GM19395 (cell line): ENCODE results near the gene UTY.

ENCODE experiments used
- ATAC-seq: cut with Tn5 transposase; IDR thresholded peaks from one replicate; pipeline ENCODE4 v1.9.1; 2021; ENCODE audit warnings: mild to moderate bottlenecking, moderate library complexity; ENCODE audit not compliant: unreplicated experiment

The UTY gene

DNA sequence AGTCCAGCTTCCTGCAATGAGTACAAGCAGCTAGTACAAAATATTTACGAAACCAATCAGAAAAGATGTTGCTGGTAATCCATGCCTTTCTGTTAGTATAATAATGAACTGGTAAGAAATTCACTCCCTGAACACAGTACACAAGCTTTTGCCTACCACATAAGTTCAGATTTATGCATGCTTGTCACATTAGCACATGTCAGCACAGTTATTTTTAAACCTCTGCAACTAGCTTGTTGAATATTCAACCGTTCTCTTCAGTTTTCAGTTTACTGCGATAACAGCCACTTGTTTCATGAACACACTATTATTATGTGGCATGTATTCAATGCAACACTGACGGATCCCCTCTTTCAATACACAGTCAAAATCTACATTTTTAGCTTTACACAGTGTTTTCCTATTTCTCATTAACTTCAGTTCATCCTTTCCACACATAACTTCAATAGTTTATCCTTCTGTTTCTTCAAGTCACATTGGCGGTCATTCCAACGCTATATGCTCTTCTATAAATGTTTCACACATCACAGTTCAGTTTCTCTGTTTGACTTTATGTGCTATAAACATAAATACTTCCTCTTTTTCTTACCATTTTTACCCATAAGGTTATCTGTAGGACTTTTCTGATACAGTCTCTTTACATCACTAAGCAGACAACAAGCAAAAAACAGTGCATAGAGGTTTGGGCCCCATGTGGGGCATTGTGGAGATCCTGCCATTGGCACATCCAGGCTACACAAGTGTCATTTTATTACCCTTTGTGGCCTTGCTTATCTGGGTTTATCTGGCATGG, 62.8 kb downstream of the UTY start:
- no peak for ATAC-seq

DNA sequence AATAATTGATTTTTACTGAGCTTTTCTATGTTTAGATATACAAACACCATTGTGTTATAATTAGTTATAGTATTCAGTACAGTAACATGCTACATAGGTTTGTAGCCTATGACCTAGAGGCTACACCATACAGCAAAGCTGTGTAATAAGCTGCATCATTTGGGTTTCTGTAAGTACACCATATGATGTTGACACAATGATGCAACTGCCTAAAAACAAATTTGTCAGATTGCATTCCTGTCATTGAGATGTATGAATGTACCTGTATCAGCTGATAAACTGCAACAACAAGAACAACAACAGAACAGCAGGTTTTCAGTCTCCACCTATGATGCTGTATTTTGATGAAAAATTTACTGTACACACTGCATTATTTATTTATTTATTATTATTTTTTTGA, 64.3 kb downstream of the UTY start:
- ATAC-seq, result no peak

DNA sequence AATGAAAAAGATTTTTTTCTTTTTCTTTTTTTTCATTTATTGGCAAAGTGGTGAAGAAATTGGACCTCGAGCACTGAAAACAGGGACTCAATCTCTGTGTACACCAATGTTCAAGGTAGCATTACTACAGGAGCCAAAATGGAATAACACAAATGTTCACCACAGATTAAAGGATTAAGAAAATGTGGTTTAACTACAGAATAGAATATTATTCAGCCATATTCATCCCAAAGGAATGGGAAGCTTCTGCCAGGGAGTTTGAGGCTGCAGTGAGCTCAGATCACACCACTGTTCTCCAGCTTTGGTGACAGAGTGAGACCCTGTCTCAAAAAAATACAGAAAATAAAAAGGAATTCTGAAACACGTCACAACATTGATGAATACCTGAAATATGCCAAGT, 81.0 kb downstream of the UTY start:
- ATAC-seq, result no peak

DNA sequence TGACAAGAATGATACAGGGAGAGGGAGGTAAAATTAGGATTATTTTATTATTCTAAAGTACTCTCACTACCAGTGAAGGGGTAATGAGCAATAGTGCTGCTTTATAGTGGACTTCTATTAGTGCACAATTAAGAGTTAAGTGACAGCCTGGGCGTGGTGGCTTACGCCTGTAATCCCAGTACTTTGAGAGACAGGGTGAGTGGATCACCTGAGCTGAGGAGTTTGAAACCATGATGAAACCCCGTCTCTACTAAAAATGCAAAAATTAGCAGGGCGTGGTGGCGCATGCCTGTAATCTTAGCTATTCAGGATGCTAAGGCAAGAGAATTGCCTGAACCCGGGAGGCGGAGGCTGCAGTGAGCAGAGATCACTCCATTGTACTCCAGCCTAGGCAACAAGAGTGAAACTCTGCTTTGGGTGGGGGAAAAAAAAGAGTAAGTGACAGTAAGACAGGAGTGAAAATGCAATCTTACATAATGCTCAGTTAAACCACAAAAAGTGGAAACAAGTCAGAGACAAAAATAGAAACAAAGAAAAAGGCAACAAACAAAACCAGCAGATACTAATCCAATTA, 98.6 kb downstream of the UTY start:
- no peak for ATAC-seq

- ATAC-seq, result no peak
These were observed 108.7 kb downstream of the UTY start for GRCh38 chrY:13370868-13371800.

DNA sequence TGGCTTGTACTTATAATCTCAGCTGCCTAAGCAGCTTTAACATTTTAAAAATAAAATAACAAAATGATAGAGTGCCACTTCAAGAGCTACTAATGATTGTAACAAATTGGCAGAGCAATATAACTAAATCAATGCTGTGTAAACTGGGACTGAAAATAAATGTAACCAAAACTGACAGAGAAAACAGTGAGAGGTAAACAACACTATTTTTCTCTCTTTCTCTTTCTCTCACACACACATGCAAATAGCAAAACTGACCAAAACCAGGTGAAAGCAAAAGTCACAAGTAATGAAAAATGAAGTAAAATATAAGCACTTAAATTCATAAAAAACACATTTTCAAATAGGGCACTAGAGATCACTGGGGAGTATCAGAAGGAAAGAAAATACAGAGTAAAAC, 109.6 kb downstream of the UTY start:
- no peak for ATAC-seq

GRCh38 chrY:13368513-13368845, 111.4 kb downstream of the UTY start:
- no peak for ATAC-seq

DNA sequence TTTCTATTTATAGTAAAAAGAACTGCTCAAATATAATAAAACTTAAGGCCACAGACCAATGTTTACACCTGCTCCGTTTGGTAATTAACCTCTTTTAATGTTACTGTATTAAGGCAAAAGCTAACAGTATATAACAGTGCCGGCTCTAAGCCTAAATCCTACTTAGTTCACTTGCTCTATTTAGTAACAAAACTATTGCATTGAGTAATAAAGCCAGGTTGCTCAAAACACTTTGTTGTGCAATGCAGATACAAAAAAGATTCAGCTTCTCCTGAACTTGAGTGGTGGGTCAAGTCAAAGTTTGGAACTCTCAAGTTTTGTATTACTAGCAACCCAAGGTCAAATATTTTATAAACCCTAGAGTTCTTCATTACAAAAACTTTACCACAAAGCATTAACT, 116.2 kb downstream of the UTY start:
- no peak for ATAC-seq

GRCh38 chrY:13362662-13363061, 117.2 kb downstream of the UTY start:
- no peak for ATAC-seq

DNA sequence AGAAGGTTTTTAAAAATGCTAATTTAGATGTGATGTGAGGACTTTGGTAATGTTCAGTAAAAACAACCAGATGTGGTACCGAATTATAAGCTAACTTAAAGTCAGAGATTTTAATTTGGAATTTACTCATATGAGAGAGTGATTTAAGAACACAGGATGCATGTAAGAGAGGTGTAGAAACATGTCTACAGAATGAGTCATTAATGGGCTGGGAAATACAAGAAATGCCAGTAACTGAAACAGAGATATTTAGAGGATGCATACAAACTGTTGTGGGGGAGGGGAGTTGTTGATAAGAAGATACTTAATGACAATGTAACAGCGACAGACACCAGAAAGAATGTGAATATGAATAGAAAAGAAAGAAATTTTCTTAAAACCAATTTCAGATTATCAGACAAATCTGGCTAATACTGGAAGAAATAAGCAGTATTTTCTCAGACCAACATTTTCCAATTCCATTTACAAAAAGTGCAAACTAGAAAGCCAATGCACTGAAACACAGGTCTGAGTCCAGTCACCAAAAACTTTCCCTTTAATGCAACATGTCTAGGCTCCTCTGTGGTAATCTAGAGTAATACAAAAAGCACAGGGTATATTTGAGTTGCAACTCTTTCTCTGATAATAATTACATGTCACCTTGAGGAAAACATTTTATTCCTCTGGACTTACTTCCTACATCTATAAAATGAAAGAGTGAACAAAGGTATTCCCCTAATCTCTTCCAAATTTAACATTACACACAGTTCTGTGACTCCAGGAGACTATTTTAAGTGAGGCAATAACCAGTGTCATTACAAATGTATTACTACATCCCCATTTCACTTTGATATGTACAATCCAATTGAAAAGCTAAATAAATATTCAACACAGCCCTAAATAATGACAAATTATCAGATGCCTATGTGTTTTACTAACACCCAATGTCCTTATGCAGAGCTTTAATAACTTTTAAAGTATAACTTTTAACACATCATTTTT, 117.9 kb downstream of the UTY start:
- no peak for ATAC-seq

GRCh38 chrY:13351443-13351842, 128.4 kb downstream of the UTY start:
- ATAC-seq, result no peak

DNA sequence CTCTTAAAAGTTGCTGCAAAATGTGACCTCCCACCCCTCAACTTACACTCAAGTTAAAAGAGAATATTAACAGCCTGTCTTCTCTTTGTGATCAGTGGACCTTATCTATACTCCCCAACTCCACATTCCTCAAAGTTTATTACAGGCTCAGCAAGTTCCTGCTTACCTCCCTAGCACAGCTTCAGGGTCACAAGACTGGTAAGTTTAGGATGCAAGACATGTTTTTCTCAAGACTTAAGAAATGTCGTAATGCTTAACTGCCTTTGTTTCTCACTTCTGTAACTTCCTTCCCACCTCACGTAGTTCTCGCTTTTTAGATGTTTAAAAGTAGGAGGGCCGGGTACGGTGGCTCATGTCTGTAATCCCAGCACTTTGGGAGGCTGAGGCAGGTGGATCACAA, 132.7 kb downstream of the UTY start:
- ATAC-seq, result no peak

DNA sequence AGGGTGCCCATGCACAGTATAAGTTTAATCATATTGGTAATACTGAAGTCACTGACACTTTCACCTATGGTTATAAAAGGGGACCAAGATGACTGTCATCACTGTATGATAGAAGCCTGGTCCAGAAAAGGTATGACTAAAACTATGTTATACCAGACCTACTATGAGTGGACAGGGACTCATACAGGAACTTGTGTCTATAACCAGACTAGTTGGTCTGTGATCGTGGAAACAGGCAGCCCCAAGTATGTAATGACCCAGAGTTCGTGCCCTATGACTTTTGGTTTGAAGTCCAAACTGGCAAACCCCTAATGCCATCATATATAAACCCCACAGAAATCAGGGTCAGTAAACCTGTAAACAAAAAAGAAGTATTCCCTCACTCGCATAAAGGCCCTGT, 134.3 kb downstream of the UTY start:
- no peak for ATAC-seq

DNA sequence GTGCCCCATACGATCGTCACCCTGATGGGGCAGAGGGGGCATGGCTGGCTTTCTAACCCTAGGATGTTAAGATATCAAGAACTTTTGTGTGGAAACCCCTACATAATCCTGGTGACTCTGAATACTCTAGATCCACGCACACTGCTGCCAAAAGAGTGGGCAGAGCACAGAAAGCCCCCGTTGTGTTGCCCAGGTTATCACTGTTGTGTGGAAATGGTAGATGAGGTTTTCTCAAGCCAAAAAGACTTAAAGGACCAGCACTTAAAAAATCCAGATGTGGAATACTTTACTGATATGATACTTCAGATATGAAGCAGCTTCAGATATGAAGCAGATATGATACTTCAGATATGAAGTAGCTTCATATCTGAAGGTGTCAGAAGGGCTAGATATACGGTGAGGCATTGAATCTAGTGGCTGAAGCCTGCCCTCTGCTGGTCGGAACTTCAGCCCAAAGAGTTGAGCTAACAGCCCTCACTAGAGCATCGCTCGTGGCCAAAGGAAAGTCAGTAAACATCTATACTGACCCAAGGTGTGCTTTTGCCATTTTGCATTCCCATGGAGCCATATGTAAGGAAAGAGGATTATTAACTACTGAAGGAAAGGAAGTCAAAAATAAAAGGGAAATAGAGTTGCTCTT, 136.4 kb downstream of the UTY start:
- no peak for ATAC-seq

- ATAC-seq, result no peak
These were observed 139.9 kb downstream of the UTY start for GRCh38 chrY:13339939-13340338.

DNA sequence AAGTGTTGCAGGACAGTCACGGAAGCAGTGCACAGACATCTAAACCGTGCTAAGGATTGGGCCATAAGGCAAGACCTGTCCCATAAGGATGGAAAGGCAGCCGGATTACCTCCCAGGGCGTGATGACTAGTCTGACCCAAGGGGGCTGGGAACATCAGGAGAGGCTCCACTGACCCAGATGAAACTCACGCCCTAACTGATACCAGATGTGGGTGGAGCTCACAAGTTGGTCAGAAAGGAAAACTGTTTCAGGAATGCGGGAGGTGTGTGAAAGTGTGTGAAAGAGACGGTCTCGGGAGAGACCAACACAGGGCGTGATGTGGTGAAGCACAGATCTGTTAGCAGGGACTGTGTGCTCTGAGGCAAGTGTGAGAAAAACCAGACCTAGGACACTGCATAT, 140.5 kb downstream of the UTY start:
- no peak for ATAC-seq

GRCh38 chrY:13338711-13339110, 141.1 kb downstream of the UTY start:
- ATAC-seq, result no peak

DNA sequence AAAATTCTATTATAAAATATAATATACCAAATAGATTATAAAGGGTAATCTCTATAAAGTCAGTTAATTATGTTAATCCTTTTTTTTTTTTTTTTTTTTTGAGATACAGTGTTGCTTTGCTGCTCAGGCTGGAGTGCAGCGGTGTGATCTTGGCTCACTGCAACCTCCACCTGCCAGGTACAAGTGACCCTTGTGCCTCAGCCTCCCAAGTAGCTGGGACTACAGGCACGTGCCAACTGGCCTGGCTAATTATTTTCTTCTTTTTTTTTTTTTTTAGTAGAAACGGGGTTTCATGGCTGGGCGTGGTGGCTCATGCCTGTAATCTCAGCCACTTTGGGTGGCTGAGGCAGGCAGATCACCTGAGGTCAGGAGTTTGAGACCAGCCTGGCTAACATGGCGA, 141.9 kb downstream of the UTY start:
- ATAC-seq, result no peak

DNA sequence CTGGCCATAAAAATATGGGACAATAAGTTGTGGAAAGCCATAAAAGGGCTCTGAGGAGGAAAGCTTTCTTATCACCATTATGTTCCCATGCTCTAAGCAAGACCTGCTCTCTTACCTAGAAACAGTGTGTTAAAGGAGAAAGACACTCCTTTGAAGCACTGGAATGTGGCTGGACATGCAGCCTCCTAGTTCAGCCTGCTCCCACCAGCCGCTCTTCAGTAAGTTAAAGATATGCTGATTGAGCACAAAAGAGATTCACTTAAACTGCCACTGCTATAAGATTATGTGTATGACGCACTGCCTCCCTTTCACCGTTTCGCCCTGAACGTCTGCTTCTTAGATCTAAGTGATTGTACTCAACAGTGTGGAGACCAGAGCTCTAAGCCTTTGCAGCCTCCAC, 146.0 kb downstream of the UTY start:
- no peak for ATAC-seq

- no peak for ATAC-seq
These were observed 149.2 kb downstream of the UTY start for GRCh38 chrY:13330651-13331050.
